HG03064 (cell line): ENCODE measurements around the gene SPINDOC.
"Not testable (repeated sequence)": the region's sequence is repeated elsewhere in the genome, so short reads cannot be mapped to it uniquely, and the experiment has no call there.

Experiments
- ATAC-seq: cut with Tn5 transposase; IDR thresholded peaks from one replicate; pipeline ENCODE4 v1.9.1; 2021; ENCODE audit warnings: low read depth; ENCODE audit not compliant: unreplicated experiment

SPINDOC gene

DNA sequence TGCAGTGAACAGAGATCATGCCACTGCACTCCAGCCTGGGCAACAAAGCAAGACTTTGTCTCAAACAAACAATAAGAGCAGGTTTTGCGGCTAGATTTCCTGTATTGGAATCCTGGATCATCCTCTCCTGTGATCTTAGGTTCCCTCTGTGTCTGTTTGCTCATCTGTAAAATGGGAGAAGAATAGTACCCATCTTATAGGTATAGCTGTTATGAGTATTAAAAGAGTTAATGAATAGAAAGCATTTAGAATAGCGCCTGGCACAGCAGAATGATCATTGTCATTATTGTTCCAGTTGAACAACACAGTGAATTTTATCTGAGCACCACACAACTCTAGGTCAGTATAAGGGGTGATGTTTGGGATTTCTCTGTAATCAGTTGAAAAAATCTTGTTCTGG lies 36.4 kb downstream of the SPINDOC start:
- no peak for ATAC-seq

DNA sequence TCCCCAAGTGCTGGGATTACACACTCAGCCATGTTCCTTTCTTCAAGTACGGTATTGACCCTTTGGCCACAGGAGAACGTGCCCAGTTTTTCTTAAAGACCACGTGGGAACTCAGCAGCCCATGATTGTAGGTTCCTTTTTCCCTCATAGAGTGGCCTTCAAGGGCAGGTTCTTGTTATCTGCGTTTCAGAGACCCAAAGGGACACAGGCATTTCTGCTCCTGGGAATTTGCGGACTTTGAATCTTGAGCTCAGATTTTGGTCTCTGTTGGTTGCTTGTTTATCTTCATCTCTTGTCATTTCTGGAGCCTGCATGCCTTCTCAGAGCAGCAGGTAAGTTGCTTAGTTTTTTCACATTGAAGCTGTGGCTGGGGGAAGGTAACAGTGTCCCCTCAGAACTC lies 37.7 kb downstream of the SPINDOC start:
- no peak for ATAC-seq

DNA sequence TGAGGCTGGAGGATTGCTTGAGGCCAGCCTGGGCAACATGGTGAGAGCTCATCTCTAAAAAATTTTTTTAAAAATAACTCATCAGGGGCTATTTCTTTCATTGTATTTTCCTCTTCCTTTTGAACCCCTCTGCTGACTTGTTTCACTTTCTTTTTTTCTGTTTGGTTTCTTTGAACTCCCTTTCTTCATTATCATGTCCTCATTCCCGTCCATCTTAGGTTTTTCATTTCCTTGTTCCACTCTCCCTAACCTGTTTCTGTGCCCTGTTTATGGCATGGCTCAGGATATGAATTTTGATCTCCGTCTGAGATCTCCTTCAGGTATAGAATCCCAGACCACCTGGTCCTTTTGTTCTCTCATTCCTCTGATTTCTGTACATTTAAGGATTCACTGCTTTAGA lies 38.1 kb downstream of the SPINDOC start:
- ATAC-seq = no peak

DNA sequence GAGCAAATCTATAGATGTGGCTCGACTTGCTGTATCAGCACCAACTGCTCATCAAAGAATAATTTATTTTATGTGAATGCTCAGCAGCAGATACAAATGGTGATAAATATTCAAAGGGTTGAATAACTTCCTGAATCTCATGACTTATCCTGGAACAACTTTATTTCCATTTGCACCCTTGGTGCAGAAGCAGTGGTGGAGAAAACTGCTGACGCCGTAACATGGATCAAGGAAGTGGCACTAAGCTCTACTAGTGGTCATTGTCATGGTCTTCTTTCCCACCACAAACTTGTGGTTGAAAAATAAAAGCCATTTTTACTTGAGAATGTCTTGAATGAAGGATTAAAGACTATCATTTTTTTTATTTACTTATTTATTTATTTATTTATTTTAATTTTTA lies 40.2 kb downstream of the SPINDOC start:
- no peak for ATAC-seq

DNA sequence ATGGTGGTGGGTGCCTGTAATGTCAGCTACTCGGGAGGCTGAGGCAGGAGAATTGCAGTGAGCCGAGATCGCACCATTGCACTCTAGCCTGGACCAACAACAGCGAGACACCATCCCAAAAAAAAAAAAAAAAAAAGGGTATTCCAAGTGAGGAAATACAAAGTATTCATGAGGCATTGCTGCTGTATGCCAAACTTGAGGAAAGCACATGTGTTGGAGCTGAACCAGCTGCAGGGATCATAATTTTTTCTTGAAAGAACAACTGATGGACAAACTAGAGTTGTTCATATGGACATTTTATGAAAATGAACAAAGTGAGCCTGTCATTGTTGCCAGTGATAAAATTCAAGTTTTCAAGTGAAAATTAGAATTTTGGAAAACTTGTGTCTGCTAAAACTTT lies 41.4 kb downstream of the SPINDOC start:
- ATAC-seq = no peak

DNA sequence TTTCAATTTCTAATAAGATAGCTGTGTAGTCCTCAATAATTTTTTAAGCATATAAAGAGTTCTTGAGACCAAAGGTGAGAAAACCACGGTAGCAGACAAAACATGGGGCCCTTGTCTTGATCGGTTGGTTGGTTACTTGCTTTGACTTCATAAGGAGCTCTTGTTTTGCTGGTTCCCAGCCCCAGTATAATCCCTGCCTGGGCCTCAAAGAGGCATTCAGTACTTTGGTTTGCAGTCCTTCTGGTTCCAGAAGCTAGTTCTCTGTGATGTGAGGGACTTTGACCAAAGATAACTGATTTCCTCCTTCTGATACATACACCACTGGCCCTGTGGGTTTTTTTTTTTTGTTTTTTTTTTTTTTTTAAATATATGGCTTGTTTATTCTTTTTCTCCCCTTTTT lies 42.7 kb downstream of the SPINDOC start:
- no peak for ATAC-seq

DNA sequence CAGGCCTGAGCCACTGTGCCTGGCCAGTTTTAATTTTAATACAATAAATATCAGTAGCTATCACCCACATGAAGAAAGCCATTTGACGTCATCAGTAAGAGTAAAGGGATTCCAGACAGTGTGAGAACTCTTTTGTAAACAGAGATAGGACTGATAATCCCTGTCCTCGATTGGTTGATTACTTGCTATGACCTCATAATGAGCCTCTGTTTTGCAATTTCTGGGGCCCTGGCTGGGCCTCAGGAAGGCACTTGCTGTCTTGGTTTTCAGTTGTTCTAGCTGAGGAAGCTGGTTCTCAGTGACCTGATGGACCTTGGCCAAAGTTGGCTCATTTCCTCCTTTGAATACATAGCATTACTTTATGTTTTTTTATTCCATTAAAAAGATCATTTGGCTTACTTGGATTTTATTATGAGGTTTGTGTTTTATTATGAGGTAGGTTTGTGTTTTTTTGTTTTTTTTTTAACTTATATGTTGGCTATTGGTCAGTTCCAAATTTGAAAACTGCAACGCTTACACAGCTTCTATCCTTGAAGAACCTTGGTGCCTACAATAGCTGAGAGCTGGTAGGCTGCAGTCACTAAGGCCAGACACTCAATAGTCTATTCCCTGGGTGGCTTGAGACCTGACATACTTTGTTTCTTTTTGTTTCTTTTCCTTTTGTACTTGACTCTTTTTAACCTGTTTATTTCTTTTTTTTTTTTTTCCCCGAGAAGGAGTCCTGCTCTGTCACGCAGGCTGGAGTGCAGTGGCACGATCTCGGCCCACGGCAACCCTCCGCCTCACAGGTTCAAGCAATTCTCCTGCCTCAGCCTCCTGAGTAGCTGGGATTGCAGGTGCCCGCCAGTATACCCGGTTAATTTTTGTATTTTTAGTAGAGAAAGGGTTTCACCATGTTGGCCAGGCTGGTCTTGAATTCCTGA lies 45.6 kb downstream of the SPINDOC start:
- no peak for ATAC-seq

DNA sequence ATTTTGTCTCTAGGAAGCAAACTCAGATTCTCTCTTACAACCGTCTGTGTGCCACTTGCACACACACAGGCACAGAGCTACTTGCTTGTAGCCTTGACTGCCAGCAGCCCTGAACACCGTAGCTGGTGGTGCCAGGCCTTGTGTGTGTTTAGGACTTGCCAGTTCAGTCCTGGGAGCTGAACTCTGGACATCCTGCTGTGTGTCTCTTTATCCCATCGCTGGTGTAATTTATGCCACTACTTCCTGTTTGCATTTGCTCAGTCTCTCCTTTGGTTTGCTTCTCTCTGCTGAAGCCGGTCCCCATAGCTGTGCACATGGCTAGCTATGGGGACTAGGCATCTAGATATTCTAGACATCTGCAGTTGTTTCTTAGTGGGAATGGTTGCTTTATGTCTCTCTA lies 49.7 kb downstream of the SPINDOC start:
- no peak for ATAC-seq

DNA sequence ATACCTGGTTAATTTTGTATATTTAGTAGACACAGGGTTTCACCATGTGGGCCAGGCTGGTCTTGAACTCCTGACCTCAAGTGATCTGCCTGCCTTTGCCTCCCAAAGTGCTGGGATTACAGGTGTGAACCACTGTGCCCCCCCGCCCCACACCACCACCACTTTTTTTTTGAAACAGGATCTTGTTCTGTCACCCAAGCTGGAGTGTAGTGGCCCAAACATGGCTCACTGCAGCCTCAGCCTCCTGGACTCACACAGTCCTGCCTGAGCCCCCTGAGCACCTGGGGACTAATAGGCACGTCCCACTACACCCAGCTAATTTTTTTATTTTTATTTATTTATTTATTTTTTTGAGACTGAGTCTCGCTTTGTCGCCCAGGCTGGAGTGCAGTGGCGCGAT lies 50.4 kb downstream of the SPINDOC start:
- ATAC-seq = not testable (repeated sequence)

DNA sequence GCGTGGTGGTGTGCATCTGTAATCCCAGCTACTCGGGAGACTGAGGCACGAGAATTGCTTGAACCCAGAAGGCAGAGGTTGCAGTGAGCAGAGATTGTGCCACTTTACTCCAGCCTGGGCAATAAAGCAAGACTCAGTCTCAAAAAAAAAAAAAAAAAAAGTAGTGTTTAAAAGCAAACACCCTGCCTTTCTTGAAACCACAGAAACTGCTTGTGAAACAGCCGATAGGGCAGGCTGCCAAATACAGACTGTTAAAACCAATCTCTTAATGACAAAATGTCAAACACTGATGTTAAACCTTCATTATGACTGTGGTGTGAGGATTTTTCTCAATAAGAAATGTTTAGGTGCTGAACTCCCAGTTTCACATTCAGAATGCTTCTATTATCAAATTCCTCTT lies 53.0 kb downstream of the SPINDOC start:
- ATAC-seq = no peak

DNA sequence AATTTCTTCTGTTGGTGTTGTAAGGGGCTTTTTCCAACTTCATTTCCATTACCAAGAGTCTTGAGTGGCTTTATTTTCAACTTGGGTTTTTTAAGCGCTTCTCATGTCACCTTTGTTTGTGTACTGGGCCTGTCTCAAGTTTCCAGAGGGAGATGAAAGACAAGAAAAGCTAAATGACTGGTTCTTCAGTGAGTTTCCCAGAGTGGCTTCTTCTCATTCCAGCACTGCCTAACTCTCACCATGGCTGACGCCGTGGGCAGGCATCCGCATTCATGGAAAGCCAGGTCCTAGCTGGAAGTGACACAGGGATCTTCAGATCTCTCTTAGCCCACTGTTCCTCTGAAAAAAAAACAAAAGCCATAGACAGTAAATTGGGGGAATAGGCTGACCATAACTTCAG lies 54.3 kb downstream of the SPINDOC start:
- no peak for ATAC-seq

DNA sequence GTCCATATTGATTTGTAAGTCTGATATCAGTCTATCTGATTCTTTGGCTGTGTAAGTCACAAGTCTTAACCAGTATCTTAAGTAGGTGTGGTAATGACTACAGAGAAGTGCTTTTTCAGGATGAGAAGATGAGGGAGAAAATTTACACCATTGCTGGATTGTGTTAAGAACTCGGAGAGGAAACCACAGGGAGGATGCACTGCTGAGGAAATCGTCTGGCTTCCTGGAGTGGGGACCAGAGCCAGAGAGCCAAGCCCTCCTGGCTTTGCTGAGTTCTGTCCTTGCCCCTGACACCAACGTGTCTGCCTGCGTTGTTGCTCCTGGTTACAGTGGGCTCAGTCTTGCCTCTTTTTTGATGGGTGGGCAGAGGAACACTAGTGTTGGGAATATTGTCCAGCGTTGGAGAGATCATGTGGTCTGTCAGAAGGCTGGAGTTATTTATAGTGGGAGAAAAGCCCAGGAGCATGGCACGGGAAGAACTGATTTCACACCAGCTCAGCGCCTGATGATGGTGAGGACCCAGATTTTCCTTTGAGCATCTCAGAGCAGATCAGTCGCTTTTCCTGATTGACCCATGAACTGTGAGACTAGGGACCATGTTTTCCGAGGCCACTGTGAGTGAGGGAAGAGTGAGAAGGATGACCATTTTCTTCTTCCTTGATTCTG lies 55.3 kb downstream of the SPINDOC start:
- ATAC-seq = no peak

DNA sequence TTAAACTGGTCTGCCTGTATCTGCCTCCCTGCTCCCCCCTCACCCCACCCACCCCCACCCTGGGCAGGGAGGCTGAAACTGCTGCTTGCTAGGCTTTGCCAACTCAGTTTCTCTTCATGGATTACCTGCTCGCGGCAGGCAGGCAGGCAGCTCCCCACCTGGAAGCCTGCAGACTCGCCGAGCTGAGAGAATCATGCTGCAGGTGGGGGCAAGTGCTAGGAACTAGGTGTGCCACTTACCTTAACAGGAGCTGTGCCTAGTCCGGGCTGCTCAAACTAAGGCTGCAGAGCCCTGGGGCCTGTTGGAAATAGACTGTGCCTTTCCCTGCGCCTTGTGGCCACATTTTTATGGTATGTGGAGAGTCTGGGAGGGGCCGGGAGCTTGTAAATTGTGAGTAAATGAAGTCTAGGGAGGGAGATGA lies 55.9 kb downstream of the SPINDOC start:
- ATAC-seq = no peak

DNA sequence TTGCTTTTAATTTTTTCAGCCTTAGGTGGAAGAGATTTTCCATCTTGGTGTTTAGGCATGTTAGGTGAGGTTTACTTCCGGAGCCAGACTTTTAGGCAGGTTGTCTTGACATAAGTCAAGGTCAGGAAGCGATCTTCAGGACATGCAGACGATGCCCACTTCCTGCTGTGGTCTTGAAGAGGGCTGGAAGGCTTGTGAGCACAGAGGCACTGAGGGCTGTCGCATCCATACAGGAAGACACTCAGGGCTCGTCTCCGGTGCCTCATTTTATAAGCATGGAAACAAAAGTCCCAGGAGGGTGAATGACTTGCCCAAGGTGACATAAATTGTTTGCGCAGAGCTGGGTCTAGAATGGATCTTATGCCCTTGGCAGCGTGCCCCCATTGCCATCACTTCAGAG lies 56.4 kb downstream of the SPINDOC start:
- no peak for ATAC-seq

DNA sequence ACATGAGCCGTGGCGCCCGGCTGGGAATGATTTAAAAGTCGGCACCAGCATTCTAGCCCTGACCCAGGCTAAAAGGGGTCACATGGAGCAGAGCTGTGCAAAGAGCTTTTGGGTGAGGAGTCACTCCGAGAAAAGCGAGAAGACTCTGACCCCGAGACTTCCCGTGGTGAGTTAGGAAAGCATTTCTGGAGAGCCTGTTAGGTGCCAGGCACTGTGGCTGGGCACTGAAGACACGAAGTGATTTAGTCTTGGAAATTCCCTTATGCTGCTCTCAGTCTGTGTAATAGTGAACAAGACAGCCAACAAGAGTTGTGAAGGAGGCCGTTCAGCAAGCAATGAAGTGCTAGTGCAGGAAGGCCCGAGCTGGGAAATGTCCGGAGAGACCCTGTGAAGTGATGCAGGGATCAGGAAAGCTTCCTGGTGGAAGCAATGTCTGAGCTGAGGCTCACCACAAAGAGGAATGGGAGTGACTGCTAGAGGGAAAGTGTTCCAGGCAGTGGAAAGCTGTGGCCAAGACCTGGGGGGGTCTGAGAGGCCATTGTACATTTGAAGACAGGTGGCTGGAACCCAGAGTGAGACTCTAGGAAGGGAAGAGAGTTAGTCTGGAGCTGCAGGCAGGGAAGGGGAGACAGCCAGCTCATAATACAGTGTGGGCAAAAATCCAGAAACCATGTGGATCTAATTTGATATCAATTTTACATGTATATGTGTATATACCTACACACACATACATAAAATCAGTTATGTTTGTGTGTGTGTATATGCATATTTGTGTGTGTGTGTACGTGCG lies 57.3 kb downstream of the SPINDOC start:
- no peak for ATAC-seq

DNA sequence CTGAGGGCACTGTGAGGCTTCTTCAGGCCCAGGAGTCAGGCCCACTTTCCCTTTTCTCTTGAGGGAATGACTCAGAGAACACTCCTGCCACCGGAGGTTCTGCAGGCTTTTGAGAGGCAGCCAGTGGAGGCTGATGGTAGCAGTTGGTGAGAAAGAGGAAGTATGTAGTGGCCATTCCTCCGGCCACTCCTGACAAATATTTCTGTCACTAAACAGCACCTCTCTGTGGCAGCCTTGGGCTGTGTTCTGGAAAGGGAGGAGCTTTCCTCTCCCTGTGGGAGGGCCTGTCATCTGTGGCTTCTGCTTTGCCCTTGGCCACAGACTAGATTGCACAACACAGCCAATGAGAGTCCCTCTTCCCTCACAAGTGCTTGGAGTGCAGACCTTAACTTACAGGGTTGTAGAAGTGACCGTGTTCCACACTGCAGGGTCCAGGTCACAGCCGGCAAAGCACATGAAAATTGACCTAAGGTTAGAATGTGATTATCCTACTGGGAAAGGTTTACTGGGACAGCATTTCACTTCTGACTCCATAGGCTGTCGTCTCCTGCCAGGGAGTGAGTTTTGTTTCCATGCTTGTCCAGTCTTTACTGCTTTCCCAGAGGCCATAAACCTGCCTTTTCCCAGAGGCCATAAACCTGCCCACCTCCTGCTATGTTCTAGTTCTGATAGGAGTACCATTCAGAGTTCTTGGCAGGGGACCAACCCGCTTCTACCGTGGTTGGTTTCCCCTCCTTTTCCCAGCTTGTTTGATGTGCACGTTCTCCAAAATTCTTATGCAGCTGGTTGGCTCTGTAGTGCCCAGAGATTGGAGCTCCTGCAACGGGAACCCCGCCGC lies 58.9 kb downstream of the SPINDOC start:
- peak; percentile 92 for ATAC-seq

DNA sequence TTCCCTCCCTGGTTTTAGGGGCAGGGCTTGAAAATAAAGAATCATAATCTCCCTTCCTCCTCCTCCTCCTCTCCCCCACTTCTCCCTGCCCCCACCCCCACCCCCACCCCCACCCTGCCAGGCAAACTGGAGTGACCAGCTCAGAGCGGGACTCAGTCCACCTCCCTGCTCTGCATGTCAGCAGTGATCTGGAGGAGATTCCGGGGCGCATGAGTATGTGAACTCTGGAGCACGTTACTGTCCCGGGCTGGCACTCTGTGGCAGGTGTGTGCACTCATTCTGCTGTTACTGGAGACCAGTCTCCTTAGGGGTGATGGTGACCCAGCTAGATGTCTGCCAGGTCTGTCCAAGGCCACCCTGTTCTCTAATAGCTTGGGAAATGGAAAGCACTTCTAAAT lies 59.5 kb downstream of the SPINDOC start:
- ATAC-seq = no peak

DNA sequence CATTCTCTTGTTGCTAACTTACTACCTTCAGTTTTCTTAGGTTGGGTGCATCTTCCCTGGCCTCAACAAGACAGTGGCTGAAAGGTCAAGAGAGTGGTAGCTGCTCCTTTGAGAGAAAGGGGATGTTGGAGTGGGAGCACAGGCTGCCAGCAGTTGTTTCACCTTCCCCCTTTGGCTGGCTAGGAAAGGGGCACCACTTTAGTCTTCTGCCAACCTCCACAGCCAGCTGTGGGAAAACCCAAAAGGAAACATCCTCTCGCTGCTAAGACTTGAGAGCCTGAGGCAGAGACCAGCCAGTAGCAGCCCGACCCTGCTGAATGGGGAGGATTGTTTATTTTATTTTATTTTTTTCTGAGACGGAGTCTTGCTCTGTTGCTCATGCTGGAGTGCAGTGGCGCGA lies 60.1 kb downstream of the SPINDOC start:
- ATAC-seq = no peak

DNA sequence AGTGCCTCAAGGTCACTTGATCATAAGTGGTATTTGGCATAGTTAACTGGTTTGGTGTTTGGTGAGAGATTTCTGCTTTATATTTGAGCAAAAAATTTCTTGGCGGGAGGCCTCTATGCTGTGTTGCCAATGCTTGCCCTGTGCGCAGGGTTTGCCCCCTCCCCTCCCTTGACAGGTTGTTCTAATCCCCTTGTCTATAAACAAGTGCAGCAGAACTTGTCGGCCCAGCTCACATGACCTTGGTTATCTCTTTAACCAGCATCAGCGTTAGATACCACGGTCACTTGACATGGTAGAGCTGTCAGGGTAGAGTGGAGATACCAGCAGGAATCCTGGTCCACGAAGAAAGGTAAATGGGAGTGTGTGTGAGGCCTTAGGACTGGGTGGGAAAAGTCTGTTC lies 61.3 kb downstream of the SPINDOC start:
- ATAC-seq = no peak

DNA sequence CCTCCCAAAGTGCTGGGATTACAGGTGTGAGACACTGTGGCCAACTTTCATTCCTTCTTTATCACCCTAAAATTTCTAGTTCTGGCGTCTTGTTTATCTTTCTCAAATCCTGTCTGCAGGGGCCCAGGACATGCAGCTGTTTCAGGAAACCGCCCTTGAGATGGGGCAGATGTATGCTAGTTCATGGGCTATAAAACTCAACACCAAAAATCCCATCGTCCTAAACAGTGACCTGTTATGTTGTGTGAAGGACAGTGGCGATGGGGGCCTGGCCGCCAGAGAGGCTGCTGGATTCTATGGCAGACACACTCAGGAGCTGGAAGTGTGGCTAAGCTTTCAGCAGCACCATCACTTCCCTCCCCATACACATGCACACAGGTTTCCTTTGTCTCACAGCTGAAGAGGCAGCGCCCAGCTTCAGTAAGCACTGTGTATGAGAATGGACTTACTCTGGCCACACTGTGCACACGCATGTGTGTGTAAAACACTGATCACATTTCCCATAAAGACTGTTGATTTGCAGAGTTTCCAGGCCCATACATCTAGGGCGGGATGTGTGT lies 62.3 kb downstream of the SPINDOC start:
- ATAC-seq = no peak
